ENCODE data around the gene FMN2.

DNA sequence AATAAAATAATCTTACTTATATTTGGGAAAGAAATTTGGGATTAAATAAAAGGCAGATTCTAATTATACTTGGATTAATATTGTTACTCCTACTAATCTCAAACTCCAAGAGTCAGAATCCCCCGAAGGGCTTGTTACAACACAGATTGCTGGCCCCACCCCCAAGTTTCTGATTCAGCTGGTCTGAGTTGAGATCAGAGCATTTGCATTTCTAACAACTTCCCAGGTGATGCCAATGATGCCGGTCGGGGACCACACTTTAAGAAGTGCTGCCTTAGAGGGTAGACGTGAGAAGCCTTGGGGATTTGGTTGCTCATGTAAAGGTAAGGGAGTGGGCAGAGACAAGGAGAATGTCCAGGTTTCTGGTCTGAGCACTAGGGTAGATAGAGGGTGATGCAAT, 47.2 kb downstream of the FMN2 start:
- TF ChIP-seq, protein P1, sequence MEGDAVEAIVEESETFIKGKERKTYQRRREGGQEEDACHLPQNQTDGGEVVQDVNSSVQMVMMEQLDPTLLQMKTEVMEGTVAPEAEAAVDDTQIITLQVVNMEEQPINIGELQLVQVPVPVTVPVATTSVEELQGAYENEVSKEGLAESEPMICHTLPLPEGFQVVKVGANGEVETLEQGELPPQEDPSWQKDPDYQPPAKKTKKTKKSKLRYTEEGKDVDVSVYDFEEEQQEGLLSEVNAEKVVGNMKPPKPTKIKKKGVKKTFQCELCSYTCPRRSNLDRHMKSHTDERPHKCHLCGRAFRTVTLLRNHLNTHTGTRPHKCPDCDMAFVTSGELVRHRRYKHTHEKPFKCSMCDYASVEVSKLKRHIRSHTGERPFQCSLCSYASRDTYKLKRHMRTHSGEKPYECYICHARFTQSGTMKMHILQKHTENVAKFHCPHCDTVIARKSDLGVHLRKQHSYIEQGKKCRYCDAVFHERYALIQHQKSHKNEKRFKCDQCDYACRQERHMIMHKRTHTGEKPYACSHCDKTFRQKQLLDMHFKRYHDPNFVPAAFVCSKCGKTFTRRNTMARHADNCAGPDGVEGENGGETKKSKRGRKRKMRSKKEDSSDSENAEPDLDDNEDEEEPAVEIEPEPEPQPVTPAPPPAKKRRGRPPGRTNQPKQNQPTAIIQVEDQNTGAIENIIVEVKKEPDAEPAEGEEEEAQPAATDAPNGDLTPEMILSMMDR (IDR thresholded peaks at IDR 0.05; ENCODE audit: insufficient read depth, low read length, poor library complexity, severe bottlenecking), result no peak
- no peak for TF ChIP-seq EZH2phosphoT487 (conservative IDR thresholded peaks at IDR 0.05; ENCODE audit: low read length)

Measured in SU-DHL-6 (cell line).